Skin epidermis (tissue), 12 donors: ENCODE measurements around the gene ATP11A.

Source experiments
- H3K27ac ChIP-seq, 21 experiments: fragments of 200-600 bp; sonication (generic) in 11 of 21; one replicate each; pipeline ENCODE4 v1.5.0; 2020; ENCODE audit warnings: mild to moderate bottlenecking in 3 of 21, inconsistent platforms in 2 of 21, moderate library complexity in 2 of 21
- H3K4me3 ChIP-seq, 7 experiments: fragments of 200-600 bp; sonication (generic) in 2 of 7; one replicate each; pipeline ENCODE4 v1.5.0; 2020; ENCODE audit warnings: inconsistent platforms in 2 of 7, mild to moderate bottlenecking in 2 of 7, moderate library complexity in 1 of 7

The ATP11A gene

GRCh38 chr13:112752711-112753541 is 63.1 kb downstream of the ATP11A start:
- Histone ChIP-seq H3K27ac (no peak overlapping the region), H3K4me3 (no peak overlapping the region)

GRCh38 chr13:112753833-112754232 is 64.0 kb downstream of the ATP11A start:
- H3K27ac ChIP-seq: no peak overlapping the region
- no peak overlapping the region for H3K4me3 ChIP-seq

GRCh38 chr13:112754281-112755025 is 64.6 kb downstream of the ATP11A start:
- Histone ChIP-seq H3K4me3 (no peak overlapping the region), H3K27ac (no peak overlapping the region)

GRCh38 chr13:112755331-112755730 is 65.5 kb downstream of the ATP11A start:
- Histone ChIP-seq H3K27ac (no peak overlapping the region), H3K4me3 (no peak overlapping the region)

- H3K4me3 ChIP-seq: no peak overlapping the region
- no peak overlapping the region for H3K27ac ChIP-seq
These were observed 66.2 kb downstream of the ATP11A start for GRCh38 chr13:112756081-112756480.

GRCh38 chr13:112756511-112756966 is 66.7 kb downstream of the ATP11A start:
- Histone ChIP-seq H3K4me3 (no peak overlapping the region), H3K27ac (no peak overlapping the region)

- H3K4me3 ChIP-seq: no peak overlapping the region
- no peak overlapping the region for H3K27ac ChIP-seq
These were observed 67.3 kb downstream of the ATP11A start for GRCh38 chr13:112756967-112757758.

- Histone ChIP-seq H3K4me3 (no peak overlapping the region), H3K27ac (no peak overlapping the region)
These were observed 67.9 kb downstream of the ATP11A start for GRCh38 chr13:112757759-112758086.

- no peak overlapping the region for H3K4me3 ChIP-seq
- no peak overlapping the region for H3K27ac ChIP-seq
These were observed 69.2 kb downstream of the ATP11A start for GRCh38 chr13:112759053-112759452.

GRCh38 chr13:112759827-112760226 is 70.0 kb downstream of the ATP11A start:
- Histone ChIP-seq H3K4me3 (no peak overlapping the region), H3K27ac (no peak overlapping the region)

- Histone ChIP-seq H3K4me3 (no peak overlapping the region), H3K27ac (no peak overlapping the region)
These were observed 70.6 kb downstream of the ATP11A start for GRCh38 chr13:112760435-112760834.

- H3K4me3 ChIP-seq: no peak overlapping the region
- H3K27ac ChIP-seq: no peak overlapping the region
These were observed 71.1 kb downstream of the ATP11A start for GRCh38 chr13:112760931-112761330.

- H3K4me3 ChIP-seq: no peak overlapping the region
- H3K27ac ChIP-seq: no peak overlapping the region
These were observed 72.2 kb downstream of the ATP11A start for GRCh38 chr13:112761701-112762689.

- H3K4me3 ChIP-seq: no peak overlapping the region
- no peak overlapping the region for H3K27ac ChIP-seq
These were observed 72.8 kb downstream of the ATP11A start for GRCh38 chr13:112762690-112763080.

- no peak overlapping the region for H3K27ac ChIP-seq
- H3K4me3 ChIP-seq: no peak overlapping the region
These were observed 74.2 kb downstream of the ATP11A start for GRCh38 chr13:112764028-112764427.

- no peak overlapping the region for H3K27ac ChIP-seq
- no peak overlapping the region for H3K4me3 ChIP-seq
These were observed 75.2 kb downstream of the ATP11A start for GRCh38 chr13:112764864-112765561.

- no peak overlapping the region for H3K4me3 ChIP-seq
- no peak overlapping the region for H3K27ac ChIP-seq
These were observed 75.9 kb downstream of the ATP11A start for GRCh38 chr13:112765731-112766130.

GRCh38 chr13:112766336-112766735 is 76.5 kb downstream of the ATP11A start:
- H3K27ac ChIP-seq: no peak overlapping the region
- no peak overlapping the region for H3K4me3 ChIP-seq
